Lower leg skin (tissue), 4 donors: ENCODE results near the gene GAL3ST2. TPM values are rescaled to one million over a fixed set of nuclear protein-coding genes. Genes with fewer than 3 reads are reported as not detected.

Source experiments
- DNase-seq, 2 donors: peaks; one replicate each; pipeline ENCODE4 v3.0.0-alpha.2; 2019; ENCODE audit warnings: low spot score in 2 of 2
- H3K4me3 ChIP-seq: fragments of 200-600 bp; sonication (generic); 2 replicates; pipeline ENCODE4 v1.5.1; 2017; ENCODE audit warnings: mild to moderate bottlenecking, low read depth; ENCODE audit not compliant: poor library complexity, severe bottlenecking
- POLR2A ChIP-seq, 2 donors: fragments of 450-650 bp; IDR thresholded peaks; one replicate each; pipeline ENCODE4 v1.6.1; 2016 to 2017; ENCODE audit warnings: antibody characterized with exemption in 2 of 2, mild to moderate bottlenecking in 1 of 2, moderate library complexity in 1 of 2
- WGBS, 2 donors: methylation state at CpG; one replicate each; pipeline ENCODE4 v1.1.5; 2018; 5-methylcytosine and 5-hydroxymethylcytosine counted together
- intact Hi-C: fragments of 100-400 bp; cut with DNase I; formaldehyde crosslinking; loops from one replicate; pipeline ENCODE4 v1.15.0; 2023; ENCODE audit warnings: low total_unique reads
- total RNA-seq, 4 donors: library from RNA; depleted of rRNA; stranded (reverse); fragments of >200 nt; gene quantifications; one replicate each; pipeline ENCODE4 v1.1.0, GENCODE V29; 2016
- TF ChIP-seq, protein P1 (sequence below), 3 donors: fragments of 450-650 bp; IDR thresholded peaks; one replicate each; pipeline ENCODE4 v1.5.1; 2016; ENCODE audit warnings: antibody characterized with exemption in 3 of 3, mild to moderate bottlenecking in 3 of 3, moderate library complexity in 2 of 3

GAL3ST2 gene
- total RNA-seq, 4 donors from 2014 or later: 0.34 to 4.7 (median 0.54) TPM

DNA sequence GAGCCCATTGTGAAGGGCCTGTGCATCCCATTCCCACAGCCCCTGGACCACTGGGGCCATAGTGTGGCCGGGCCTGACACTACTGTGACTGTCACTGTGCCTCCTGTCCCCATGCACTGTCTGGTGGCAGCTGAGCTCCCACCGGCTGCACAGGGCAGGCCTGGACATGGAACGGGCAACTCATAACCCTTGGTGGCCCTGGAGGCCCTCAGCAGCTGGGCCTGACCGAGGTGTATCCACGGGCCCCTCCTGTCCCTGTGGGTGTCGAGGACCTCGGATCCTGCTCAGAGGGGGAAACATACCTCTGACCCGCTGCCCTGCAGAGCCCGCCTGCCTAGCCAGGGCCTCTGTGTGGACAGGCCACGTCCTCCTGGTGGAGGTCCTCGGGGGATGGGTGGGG is 7.8 kb upstream of the GAL3ST2 start:
- TF ChIP-seq, protein P1, sequence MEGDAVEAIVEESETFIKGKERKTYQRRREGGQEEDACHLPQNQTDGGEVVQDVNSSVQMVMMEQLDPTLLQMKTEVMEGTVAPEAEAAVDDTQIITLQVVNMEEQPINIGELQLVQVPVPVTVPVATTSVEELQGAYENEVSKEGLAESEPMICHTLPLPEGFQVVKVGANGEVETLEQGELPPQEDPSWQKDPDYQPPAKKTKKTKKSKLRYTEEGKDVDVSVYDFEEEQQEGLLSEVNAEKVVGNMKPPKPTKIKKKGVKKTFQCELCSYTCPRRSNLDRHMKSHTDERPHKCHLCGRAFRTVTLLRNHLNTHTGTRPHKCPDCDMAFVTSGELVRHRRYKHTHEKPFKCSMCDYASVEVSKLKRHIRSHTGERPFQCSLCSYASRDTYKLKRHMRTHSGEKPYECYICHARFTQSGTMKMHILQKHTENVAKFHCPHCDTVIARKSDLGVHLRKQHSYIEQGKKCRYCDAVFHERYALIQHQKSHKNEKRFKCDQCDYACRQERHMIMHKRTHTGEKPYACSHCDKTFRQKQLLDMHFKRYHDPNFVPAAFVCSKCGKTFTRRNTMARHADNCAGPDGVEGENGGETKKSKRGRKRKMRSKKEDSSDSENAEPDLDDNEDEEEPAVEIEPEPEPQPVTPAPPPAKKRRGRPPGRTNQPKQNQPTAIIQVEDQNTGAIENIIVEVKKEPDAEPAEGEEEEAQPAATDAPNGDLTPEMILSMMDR (IDR thresholded peaks at IDR 0.05): no peak
- TF ChIP-seq POLR2A (IDR thresholded peaks at IDR 0.05): no peak
- WGBS, 2 donors: 91 to 92% methylated on average over 8 to 9 of the region's 11 CpGs
- intact Hi-C loops: no loop called here
- H3K4me3 ChIP-seq: no peak overlapping the region
- peak in 1 of 2 donors; percentile 74 for DNase-seq

GRCh38 chr2:241769819-241770184 is 6.8 kb upstream of the GAL3ST2 start:
- H3K4me3 ChIP-seq: no peak overlapping the region
- intact Hi-C loops: no loop called here
- no peak for TF ChIP-seq POLR2A (IDR thresholded peaks at IDR 0.05)
- TF ChIP-seq, protein P1 (IDR thresholded peaks at IDR 0.05): no peak
- peak in 1 of 2 donors; percentile 80 for DNase-seq
- 96 to 99% methylated on average over 4 to 12 of the region's 13 CpGs for WGBS, 2 donors

- TF ChIP-seq, protein P1 (IDR thresholded peaks at IDR 0.05): no peak
- no peak for TF ChIP-seq POLR2A (IDR thresholded peaks at IDR 0.05)
- no peak overlapping the region for H3K4me3 ChIP-seq
- intact Hi-C loops: no loop called here
- 69 to 85% methylated on average over 20 to 23 of the region's 27 CpGs for WGBS, 2 donors
- peak in 1 of 2 donors; percentile 83 for DNase-seq
Observed at GRCh38 chr2:241770185-241770935, 6.3 kb upstream of the GAL3ST2 start.

- TF ChIP-seq POLR2A (IDR thresholded peaks at IDR 0.05): no peak
- TF ChIP-seq, protein P1 (IDR thresholded peaks at IDR 0.05): no peak
- WGBS, 2 donors: 89 to 92% methylated on average over 12 of the region's 12 CpGs
- no peak overlapping the region for H3K4me3 ChIP-seq
- intact Hi-C loops: no loop called here
- DNase-seq: no peak
Observed at GRCh38 chr2:241770936-241771285, 5.7 kb upstream of the GAL3ST2 start.

GRCh38 chr2:241771286-241772062 is 5.1 kb upstream of the GAL3ST2 start:
- 48 to 60% methylated on average over 24 to 38 of the region's 38 CpGs for WGBS, 2 donors

More at GRCh38 chr2:241771286-241772062, 5.1 kb upstream of the GAL3ST2 start:
- intact Hi-C loops: no loop called here
- peak in 1 of 2 donors; percentile 85 for DNase-seq
- TF ChIP-seq, protein P1 (IDR thresholded peaks at IDR 0.05): no peak
- TF ChIP-seq POLR2A (IDR thresholded peaks at IDR 0.05): no peak
- no peak overlapping the region for H3K4me3 ChIP-seq
